Body of pancreas (tissue), 4 donors: ENCODE data around the gene RARS2.

Experiments used
- CTCF ChIP-seq, 7 experiments: fragments of 450-650 bp in 4 of 7; fragments of 200-600 bp in 3 of 7; sonication (generic) in 3 of 7; IDR thresholded peaks; one replicate each; pipeline ENCODE4 v1.5.1; 2016 to 2019; ENCODE audit warnings: antibody characterized with exemption in 7 of 7
- POLR2A ChIP-seq, 3 donors: fragments of 450-650 bp; IDR thresholded peaks; one replicate each; pipeline ENCODE4 v1.6.1; 2016; ENCODE audit warnings: antibody characterized with exemption in 3 of 3, mild to moderate bottlenecking in 2 of 3

- TF ChIP-seq CTCF (IDR thresholded peaks at IDR 0.05): no peak
- no peak for TF ChIP-seq POLR2A (IDR thresholded peaks at IDR 0.05)
Measured at GRCh38 chr6:87628424-87628823, 38.6 kb upstream of the RARS2 start.
